GM19455 (cell line): ENCODE measurements around the gene PTPRN2.
"Not testable (repeated sequence)": the region's sequence is repeated elsewhere in the genome, so short reads cannot be mapped to it uniquely, and the experiment has no call there.

Experiments
- ATAC-seq: cut with Tn5 transposase; IDR thresholded peaks from one replicate; pipeline ENCODE4 v1.9.1; 2021; ENCODE audit not compliant: unreplicated experiment

PTPRN2 gene

DNA sequence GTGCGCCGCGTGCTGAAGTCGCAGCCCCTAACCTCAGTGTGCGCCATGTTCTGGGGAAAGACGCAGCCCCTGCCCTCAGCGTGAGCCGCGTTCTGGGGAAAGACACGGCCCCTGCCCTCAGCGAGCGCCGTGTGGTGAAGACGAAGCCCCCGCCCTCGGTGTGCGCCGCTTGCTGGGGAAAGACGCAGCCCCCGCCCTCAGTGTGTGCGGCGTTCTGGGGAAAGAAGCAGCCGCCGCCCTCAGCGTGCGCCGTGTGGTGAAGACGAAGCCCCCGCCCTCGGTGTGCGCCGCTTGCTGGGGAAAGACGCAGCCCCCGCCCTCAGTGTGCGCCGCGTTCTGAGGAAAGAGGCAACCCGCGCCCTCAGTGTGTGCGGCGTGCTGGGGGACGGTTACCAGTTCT lies 383.7 kb downstream of the PTPRN2 start:
- ATAC-seq = not testable (repeated sequence)

- ATAC-seq = no peak
These were observed 393.2 kb downstream of the PTPRN2 start for GRCh38 chr7:158194365-158194900.

- ATAC-seq = no peak
These were observed 394.2 kb downstream of the PTPRN2 start for GRCh38 chr7:158193446-158193845.

GRCh38 chr7:158192956-158193355 lies 394.7 kb downstream of the PTPRN2 start:
- no peak for ATAC-seq

DNA sequence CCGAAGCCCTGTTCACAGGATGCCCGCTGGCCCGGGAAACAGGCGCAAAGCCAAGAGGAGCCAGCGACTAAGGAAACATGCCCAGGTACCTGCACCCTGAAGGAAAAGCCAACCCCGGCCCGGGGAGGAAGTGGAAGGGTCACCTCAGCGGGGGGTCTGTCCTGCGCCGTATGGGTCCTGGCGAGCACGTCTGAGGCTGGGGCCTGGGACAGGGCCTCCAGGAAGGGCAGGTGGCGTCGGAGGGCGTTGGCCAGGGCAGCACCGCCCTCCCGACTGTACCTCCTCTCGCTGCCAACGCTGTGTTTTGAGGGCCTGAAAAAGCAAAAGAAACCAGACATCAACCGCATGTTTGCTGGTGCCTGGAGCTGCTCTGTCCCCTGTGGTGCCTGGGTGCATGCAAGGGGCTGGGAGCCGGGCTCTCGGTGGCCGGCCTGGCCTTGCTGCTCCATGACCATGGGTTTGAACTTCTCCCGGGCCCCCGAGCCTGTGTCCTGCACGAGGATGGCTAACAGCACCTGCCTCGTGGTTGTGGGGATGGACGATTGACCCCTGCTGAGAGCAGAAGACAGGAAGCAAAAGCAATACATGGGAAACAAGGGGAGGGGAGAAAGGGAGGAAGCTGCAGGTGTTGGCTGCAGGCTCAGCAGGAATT lies 395.3 kb downstream of the PTPRN2 start:
- ATAC-seq = no peak

DNA sequence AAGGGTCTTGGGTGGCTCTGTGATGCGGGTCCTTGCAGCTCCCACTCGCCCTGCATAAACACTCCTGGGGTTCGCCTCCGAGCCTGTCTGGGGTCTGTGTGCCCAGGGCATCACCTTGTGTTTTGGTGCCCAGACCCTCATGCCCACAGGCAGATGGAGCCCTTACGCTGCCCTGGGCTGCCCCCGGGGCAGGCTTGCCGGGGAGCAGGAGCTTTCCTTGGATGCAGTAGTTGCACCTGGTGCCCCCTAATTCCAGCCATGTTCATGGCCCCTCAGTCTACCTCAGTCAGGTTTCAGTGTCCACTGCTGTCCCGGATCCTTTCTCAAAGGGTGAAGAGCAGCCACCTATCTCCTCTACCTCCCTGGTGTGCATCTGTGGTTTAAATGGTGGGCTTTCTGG lies 396.0 kb downstream of the PTPRN2 start:
- ATAC-seq = no peak

DNA sequence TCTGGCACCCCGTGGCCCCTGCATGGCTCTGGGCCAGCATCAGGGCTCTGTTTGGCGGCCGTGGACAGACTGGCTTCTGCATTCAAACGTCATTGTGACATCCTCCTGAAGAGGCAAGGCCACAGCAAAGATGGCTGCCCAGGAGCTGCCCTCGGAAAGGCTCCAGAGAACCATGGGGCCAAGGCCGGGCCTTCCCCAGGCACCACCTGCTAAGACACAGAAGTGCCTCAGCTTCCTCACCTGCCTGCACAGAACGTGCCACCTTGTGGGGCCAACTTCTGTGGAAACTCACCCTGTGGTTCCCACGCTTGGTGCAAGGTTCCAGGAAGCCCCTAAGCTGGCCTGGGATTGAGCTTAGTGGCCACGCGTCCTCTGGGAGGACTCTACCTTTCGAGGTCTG lies 396.9 kb downstream of the PTPRN2 start:
- ATAC-seq = no peak

DNA sequence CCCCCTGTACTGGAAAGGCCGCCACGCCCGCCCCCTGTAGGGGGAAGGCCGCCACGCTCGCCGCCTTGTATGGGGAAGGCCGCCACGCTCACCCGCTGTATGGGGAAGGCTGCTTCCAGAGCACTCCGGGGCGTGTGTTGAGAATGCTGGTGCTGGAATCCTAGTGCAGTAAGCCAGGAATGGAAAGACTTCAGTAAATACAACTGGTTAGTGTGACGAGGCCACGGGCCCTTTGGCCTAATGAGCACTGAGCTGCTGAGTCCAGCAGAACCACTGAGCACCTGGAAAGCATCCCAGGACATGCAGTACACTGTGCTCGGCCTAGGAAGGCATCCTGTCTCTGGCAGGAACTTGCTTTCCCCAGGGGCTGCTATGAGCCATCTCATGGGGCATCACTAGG lies 398.9 kb downstream of the PTPRN2 start:
- ATAC-seq = no peak

GRCh38 chr7:158187694-158187994 lies 400.0 kb downstream of the PTPRN2 start:
- ATAC-seq = no peak

DNA sequence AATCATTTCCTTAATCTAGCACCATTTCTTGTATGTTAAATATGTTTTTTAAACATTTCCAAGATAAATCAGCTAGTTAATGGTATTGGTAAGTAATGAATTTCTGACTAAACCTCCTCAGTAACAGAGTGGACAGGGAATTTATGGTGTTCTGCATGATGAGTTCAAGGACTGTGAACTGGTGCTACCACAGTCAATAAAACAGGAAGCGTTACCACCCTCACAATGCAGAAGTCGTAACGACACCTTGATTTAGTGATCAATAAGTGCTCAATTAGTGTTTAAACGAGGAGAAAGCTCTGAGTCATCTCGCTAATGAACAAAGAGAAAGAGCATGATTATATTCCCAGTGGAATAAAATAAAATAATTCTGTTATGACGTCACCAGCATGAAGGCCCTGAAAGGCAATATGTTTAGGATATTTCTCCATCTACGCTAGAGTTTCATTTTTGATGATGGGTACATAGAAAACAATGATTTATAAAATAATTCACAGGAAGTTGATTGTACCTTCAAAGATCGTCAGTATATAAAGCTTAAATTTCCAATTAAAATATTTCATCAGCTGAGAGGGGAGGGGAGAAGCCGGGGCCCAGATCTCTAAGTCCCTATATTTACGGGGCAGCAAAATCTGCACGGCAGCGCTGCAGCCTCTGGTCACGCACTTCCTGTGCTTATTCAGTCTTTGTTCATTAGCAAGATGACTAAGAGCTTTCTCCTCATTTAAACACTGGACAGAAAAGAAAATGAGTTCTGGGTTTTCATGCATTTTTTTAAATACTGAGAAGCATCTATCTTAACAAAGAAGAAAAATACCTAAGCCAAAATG lies 400.5 kb downstream of the PTPRN2 start:
- ATAC-seq = no peak

DNA sequence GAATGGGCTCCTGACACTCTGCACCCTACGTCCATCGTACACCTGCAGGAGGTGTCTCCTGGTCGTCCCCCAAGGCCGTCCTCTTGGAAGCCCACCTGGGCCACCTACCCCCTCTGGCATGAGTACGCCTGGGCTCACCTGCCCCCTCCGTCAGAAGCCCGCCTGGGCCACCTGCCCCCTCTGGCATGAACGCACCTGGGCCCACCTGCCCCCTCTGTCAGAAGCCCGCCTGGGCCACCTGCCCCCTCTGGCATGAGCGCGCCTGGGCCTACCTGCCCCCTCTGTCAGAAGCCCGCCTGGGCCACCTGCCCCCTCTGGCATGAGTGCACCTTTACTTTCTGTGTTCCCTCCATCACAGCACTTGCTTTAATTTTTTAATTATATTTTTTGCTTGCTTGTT lies 401.2 kb downstream of the PTPRN2 start:
- ATAC-seq = no peak

- ATAC-seq = no peak
These were observed 402.0 kb downstream of the PTPRN2 start for GRCh38 chr7:158185653-158186052.

- no peak for ATAC-seq
These were observed 404.2 kb downstream of the PTPRN2 start for GRCh38 chr7:158183431-158183830.

GRCh38 chr7:158176561-158177173 lies 411.0 kb downstream of the PTPRN2 start:
- ATAC-seq = no peak

GRCh38 chr7:158175779-158176178 lies 411.8 kb downstream of the PTPRN2 start:
- ATAC-seq = no peak

DNA sequence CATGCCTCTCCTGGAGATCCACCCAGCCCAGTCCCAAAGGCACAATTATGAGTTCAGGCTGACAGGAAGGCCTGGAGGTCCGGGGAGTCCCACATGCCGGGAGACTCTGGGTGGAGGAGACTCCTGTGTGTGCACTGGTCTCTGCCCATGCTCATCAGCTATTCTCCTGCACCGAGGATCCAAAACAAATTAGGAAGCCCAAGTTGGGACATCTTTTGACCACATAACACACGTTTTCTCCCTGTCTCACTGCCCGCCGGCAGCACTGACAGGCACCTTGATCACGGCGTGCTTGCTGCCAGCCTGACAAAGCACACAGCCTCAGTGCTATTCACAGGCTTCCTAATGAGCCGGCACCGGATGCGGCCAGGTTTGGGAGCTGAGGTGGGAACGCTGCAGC lies 412.7 kb downstream of the PTPRN2 start:
- ATAC-seq = no peak

DNA sequence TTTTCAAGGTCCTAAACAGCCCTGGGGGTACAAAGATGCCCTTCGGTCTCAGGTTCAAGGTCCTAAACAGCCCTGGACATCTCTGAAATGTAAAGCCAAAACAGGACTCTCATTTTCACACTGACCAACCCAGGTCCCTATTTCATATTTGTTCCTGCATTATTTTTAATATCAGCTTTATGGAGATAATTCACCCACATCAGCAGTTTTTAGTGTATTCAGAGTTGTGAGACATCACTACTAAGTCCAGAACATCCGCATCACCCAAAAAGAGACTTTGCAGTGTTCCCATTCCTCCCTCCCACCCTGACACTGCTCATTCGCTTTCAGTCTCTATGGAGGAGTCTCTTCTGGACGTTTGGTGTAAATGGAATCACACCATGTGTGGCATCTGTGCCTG lies 420.2 kb downstream of the PTPRN2 start:
- ATAC-seq = no peak

DNA sequence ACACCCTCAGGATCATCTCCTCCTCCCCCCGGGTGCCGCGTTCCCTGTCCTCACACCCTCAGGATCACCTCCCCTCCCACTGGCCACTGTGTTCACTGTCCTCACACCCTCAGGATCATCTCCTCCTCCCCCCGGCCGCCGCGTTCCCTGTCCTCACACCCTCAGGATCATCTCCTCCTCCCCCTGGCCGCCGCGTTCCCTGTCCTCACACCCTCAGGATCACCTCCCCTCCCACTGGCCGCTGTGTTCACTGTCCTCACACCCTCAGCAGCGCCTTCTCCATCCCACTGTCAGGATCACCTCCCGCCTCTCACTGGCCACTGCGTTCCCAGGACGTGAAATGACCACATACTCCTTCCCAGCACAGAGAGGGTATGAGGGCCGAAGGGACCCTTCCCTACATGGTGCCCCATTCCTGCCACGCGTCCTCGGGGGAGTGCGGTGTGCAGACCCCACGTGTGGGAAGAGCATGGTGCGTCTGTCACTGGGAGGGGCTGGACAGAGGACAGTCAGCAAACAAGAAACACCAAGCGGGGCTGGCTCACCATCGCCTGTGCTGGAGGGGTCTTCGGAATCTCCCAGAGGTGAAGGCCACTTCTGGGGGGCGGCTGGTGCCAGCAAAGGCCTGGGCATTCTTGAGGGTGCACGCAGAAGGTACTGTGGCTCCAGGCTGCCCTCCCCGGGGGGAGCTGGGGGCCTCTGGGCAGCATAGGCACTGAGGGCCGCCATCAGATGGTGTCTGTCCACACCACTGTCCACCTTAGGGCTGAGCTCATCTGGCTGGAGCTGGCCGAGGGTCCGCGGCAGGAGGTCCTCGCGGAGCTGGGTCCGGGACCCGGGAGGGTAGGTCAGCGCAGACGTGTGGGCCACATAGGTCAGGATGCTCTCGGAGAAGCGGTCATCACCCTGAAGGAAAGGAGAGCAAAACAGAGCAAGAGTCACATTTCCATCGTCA lies 421.0 kb downstream of the PTPRN2 start:
- no peak for ATAC-seq

GRCh38 chr7:158165711-158166110 lies 421.9 kb downstream of the PTPRN2 start:
- no peak for ATAC-seq

DNA sequence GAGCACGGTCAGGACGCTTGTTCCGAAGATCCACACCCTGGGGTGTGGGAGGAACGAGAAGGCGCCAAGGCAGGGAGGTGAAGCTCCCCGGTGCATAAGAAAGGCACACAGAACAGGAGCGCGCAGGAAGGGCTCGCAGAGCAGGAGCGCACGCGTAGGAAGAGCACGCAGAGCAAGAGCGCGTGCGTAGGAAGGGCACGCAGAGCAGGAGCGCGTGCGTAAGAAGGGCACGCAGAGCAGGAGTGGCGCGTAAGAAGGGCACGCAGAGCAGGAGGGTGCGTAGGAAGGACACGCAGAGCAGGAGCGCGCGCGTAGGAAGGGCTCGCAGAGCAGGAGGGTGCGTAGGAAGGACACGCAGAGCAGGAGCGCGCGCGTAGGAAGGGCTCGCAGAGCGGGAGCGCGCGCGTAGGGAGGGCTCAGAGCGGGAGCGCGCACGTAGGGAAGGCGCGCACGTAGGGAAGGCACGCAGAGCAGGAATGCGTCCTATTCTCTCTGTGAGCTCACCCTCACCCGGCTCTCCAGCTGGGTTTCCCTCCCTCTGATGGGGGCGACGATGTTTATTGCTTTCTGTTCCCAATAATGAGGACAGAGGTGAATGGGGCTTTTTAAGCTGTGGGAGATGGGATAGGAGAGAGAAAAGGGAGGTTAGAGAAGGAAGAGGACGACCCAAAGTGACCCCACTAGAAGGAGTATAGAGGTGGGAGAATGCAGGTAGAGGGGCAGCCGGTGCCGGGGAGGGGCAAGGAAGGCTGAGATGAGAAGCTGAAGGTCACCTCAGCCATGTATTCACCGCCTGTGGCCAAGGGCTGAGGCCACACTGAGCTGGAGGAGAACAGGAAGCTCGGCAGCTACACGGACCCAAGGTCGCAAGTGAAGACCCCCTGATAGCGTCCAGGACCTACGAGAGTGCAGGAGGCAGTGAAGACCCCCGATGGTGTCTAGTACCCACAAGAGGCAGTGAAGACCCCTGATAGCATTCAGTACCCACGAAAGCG lies 423.2 kb downstream of the PTPRN2 start:
- no peak for ATAC-seq
